K562 (cell line): ENCODE measurements around the gene AFF3. TPM values are rescaled to one million over a fixed set of nuclear protein-coding genes. Genes with fewer than 3 reads are reported as not detected.
"Not testable (repeated sequence)": the region's sequence is repeated elsewhere in the genome, so short reads cannot be mapped to it uniquely, and the experiment has no call there.

Experiments
- ATAC-seq: fragments of 200-7000 bp; cut with Tn5 transposase; 3 replicates; pipeline ENCODE4 v1.9.1; 2020; ENCODE audit warnings: moderate library complexity
- BruUV-seq: library from RNA; stranded (reverse); fragments of 400-500 nt; replicated peaks from 2 replicates; lab custom pipeline; 2021; lab: Mats Ljungman, UMichigan
- CTCF ChIA-PET: fragments of 300-600 bp; formaldehyde crosslinking; extraction: SDS; loops from one replicate; lab custom pipeline; 2021; ENCODE audit warnings: low intra/inter-chr PET ratio; lab: Yijun Ruan, JAX
- POLR2A ChIA-PET: fragments of 300-600, 350-650 bp; sonication (Branson Sonifier 250); formaldehyde crosslinking; extraction: SDS; loops from one replicate; lab custom pipeline; 2021; ENCODE audit warnings: antibody characterized with exemption, inconsistent platforms; lab: Yijun Ruan, JAX
- DNase-seq, 4 experiments: peaks; one replicate each; pipeline versions ENCODE4 v3.0.0 to v3.0.0-alpha.2; 2011 to 2018; ENCODE audit warnings: low spot score in 3 of 4, mixed read lengths in 3 of 4; ENCODE audit errors: extremely low read depth in 1 of 4
- FAIRE-seq: peaks from 2 replicates; lab custom pipeline; 2011; peaks lifted over from hg19 to GRCh38; lab: Jason Lieb, UNC
- H2AFZ ChIP-seq: 2 replicates; pipeline ENCODE4 v1.6.0; 2011; ENCODE audit warnings: low read depth, low read length, control low read depth, inconsistent platforms
- H3K27ac ChIP-seq: fragments of 200-600 bp; 3 replicates; pipeline ENCODE4 v1.8.0; 2011; ENCODE audit warnings: low read depth, mild to moderate bottlenecking, control low read depth, inconsistent platforms, low read length, moderate library complexity, mixed read lengths; ENCODE audit errors: extremely low read depth
- H3K27me3 ChIP-seq, 2 experiments: fragments of 300-600 bp in 1 of 2; 2 replicates in 1 of 2; 3 replicates in 1 of 2; pipeline versions ENCODE4 v1.6.0 to v1.8.0; 2011; ENCODE audit warnings: inconsistent platforms in 2 of 2, low read length in 2 of 2, mild to moderate bottlenecking in 1 of 2, mixed read lengths in 1 of 2, moderate library complexity in 1 of 2; ENCODE audit not compliant: control insufficient read depth in 2 of 2, insufficient read depth in 2 of 2
- H3K36me3 ChIP-seq: fragments of 300-600 bp; 3 replicates; pipeline ENCODE4 v1.8.0; 2011; ENCODE audit warnings: mild to moderate bottlenecking, low read length, inconsistent platforms; ENCODE audit not compliant: control insufficient read depth, insufficient read depth
- H3K4me1 ChIP-seq, 2 experiments: fragments of 200-600 bp in 1 of 2; replicated peaks in 1 of 2; 2 replicates in 1 of 2; 3 replicates in 1 of 2; pipeline versions ENCODE4 v1.5.1 to v1.8.0; 2011; ENCODE audit warnings: inconsistent platforms in 2 of 2, low read length in 2 of 2, mild to moderate bottlenecking in 1 of 2, mixed read lengths in 1 of 2, moderate library complexity in 1 of 2; ENCODE audit not compliant: control insufficient read depth in 2 of 2, insufficient read depth in 2 of 2
- H3K4me2 ChIP-seq: 2 replicates; pipeline ENCODE4 v1.6.1; 2011; ENCODE audit warnings: low read length, control low read depth, inconsistent platforms, mixed read lengths; ENCODE audit not compliant: insufficient read depth
- H3K4me3 ChIP-seq: fragments of 200-600 bp; sonication (generic), shearing (Covaris generic); 2 replicates; pipeline ENCODE4 v1.5.1; 2016; ENCODE audit warnings: control low read depth, inconsistent platforms
- H3K79me2 ChIP-seq: fragments of 200-600 bp; 3 replicates; pipeline ENCODE4 v1.8.0; 2011; ENCODE audit warnings: low read length, inconsistent platforms; ENCODE audit not compliant: control insufficient read depth, insufficient read depth
- H3K9ac ChIP-seq, 2 experiments: 2 replicates each; pipeline versions ENCODE4 v1.6.0 to v1.6.1; 2011; ENCODE audit warnings: low read depth in 2 of 2, low read length in 2 of 2, control low read depth in 1 of 2, inconsistent platforms in 1 of 2, mild to moderate bottlenecking in 1 of 2, mixed read lengths in 1 of 2; ENCODE audit not compliant: insufficient read depth in 1 of 2
- H3K9me1 ChIP-seq: one replicate; pipeline ENCODE4 v1.6.0; 2011; ENCODE audit warnings: inconsistent platforms, mild to moderate bottlenecking, low read length, moderate library complexity; ENCODE audit not compliant: control insufficient read depth, insufficient read depth
- H3K9me3 ChIP-seq: replicated peaks from 2 replicates; pipeline ENCODE4 v1.5.1; 2011; ENCODE audit warnings: low read depth, low read length, inconsistent platforms; ENCODE audit not compliant: control insufficient read depth, insufficient read depth
- H4K20me1 ChIP-seq: replicated peaks from 2 replicates; pipeline ENCODE4 v1.6.1; 2011; ENCODE audit warnings: low read length, inconsistent platforms, mixed read lengths; ENCODE audit not compliant: control insufficient read depth, insufficient read depth
- ATF7 ChIP-seq: fragments of 450-650 bp; IDR thresholded peaks from 2 replicates; pipeline ENCODE4 v1.7.1; 2014; ENCODE audit warnings: mild to moderate bottlenecking, moderate library complexity
- CBFA2T3 ChIP-seq: fragments of 450-650 bp; IDR thresholded peaks from 2 replicates; pipeline ENCODE4 v1.6.1; 2017
- CXXC5 ChIP-seq: fragments of 250-450 bp; sonication (Bioruptor Pico); IDR thresholded peaks from 2 replicates; pipeline ENCODE4 v1.8.0; 2022; ENCODE audit warnings: inconsistent platforms, mild to moderate bottlenecking, moderate library complexity
- FOXM1 ChIP-seq, 2 experiments: fragments of 450-650 bp in 1 of 2; sonication (generic) in 1 of 2; formaldehyde crosslinking in 1 of 2; IDR thresholded peaks; 2 replicates each; pipeline versions ENCODE4 v1.6.1 to v1.9.0; 2017 to 2022; ENCODE audit warnings: low read depth in 2 of 2, mild to moderate bottlenecking in 2 of 2, missing genetic modification reagents in 1 of 2, moderate library complexity in 1 of 2
- JUND ChIP-seq, 2 experiments: IDR thresholded peaks; 2 replicates in 1 of 2; 3 replicates in 1 of 2; pipeline ENCODE4 v1.6.1; 2011; ENCODE audit warnings: borderline replicate concordance in 2 of 2, low read depth in 2 of 2, low read length in 2 of 2, improper control_type of control experiment in 1 of 2, missing biosample characterization in 1 of 2, missing genetic modification characterization in 1 of 2, missing genetic modification reagents in 1 of 2
- MTA1 ChIP-seq: fragments of 450-650 bp; IDR thresholded peaks from 2 replicates; pipeline ENCODE4 v1.6.1; 2017; ENCODE audit warnings: borderline replicate concordance
- NFIC ChIP-seq: fragments of 450-650 bp; IDR thresholded peaks from 2 replicates; pipeline ENCODE4 v1.6.1; 2017; ENCODE audit warnings: mild to moderate bottlenecking, inconsistent platforms
- NR4A1 ChIP-seq, 2 experiments: fragments of 250-450 bp in 1 of 2; fragments of 450-650 bp in 1 of 2; sonication (Bioruptor Pico) in 1 of 2; IDR thresholded peaks; 2 replicates each; pipeline versions ENCODE4 v1.4.0 to v1.6.1; 2016 to 2020; ENCODE audit warnings: mild to moderate bottlenecking in 2 of 2, missing compliant biosample characterization in 1 of 2, missing genetic modification characterization in 1 of 2, moderate library complexity in 1 of 2
- PML ChIP-seq: IDR thresholded peaks from 2 replicates; pipeline ENCODE4 v1.6.1; 2012; ENCODE audit warnings: low read length, inconsistent platforms
- REST ChIP-seq, 2 experiments: fragments of 450-650 bp; formaldehyde crosslinking in 1 of 2; IDR thresholded peaks; 2 replicates each; pipeline versions ENCODE4 v1.4.0 to v1.6.1; 2014 to 2020; ENCODE audit warnings: mild to moderate bottlenecking in 2 of 2, borderline replicate concordance in 1 of 2, low read depth in 1 of 2
- SMARCC2 ChIP-seq: fragments of 450-650 bp; IDR thresholded peaks from 2 replicates; pipeline ENCODE4 v1.6.1; 2017; ENCODE audit warnings: antibody characterized with exemption, moderate library complexity, mild to moderate bottlenecking, low read depth
- SPI1 ChIP-seq: IDR thresholded peaks from 2 replicates; pipeline ENCODE4 v1.6.1; 2011; ENCODE audit warnings: low read depth, low read length, control low read depth, borderline replicate concordance
- ZNF766 ChIP-seq: fragments of 200-800 bp; sonication (Bioruptor generic); conservative IDR thresholded peaks from 2 replicates; pipeline ENCODE4 v1.6.1; 2016; ENCODE audit warnings: missing genetic modification characterization, missing compliant biosample characterization
- ZNF79 ChIP-seq: fragments of 250-450 bp; sonication (Bioruptor Pico); IDR thresholded peaks from 2 replicates; pipeline ENCODE4 v1.4.0; 2020; ENCODE audit warnings: low read depth, mild to moderate bottlenecking, moderate library complexity
- WGBS: fragments of 100-300 bp; shearing (Covaris generic); methylation state at CpG from one replicate; pipeline ENCODE4 v1.1.6; 2016; ENCODE audit warnings: low coverage, mixed read lengths; ENCODE audit not compliant: insufficient coverage; ENCODE audit errors: missing lambda C conversion rate; 5-methylcytosine and 5-hydroxymethylcytosine counted together
- in situ Hi-C: fragments of 300-500 bp; cut with MboI; formaldehyde crosslinking; loops from 4 replicates; pipeline ENCODE4 v1.15.0; 2018; ENCODE audit warnings: inconsistent platforms, mixed read lengths
- intact Hi-C: fragments of 100-400 bp; cut with micrococcal nuclease; formaldehyde crosslinking; loops from 2 replicates; pipeline ENCODE4 v1.14.2; 2022
- polyA plus RNA-seq, 8 experiments: library from polyadenylated mRNA; depleted of rRNA in 4 of 8; stranded (reverse) in 5 of 8; unstranded in 3 of 8; fragments of >200 nt; fragmentation: Nextera tagmentation in 2 of 8; fragmentation: Illumina TruSeq in 1 of 8; extraction: Ambion mirVana in 2 of 8; extraction: Trizol in 1 of 8; gene quantifications; 2 replicates each; pipeline versions ENCODE4 v1.2.1 to v1.2.3, GENCODE V29; 2011 to 2014; ENCODE audit warnings: inconsistent platforms in 1 of 8, missing spikeins in 1 of 8
- total RNA-seq, 7 experiments: library from RNA; depleted of rRNA in 6 of 7; stranded (reverse); fragments of >200 nt in 6 of 7; fragmentation: Illumina TruSeq in 2 of 7; extraction: Trizol in 2 of 7; gene quantifications; 2 replicates each; pipeline versions ENCODE4 v1.2.1 to v1.2.3, GENCODE V29; 2011 to 2021; ENCODE audit warnings: low replicate concordance in 1 of 7

The AFF3 gene
- total and polyA plus RNA-seq, 9 of the 15 experiments (the other 6 are each of a cell fraction or from before 2014, with no cell fraction given), result 0.02 to 0.11 TPM; not detected in 7

DNA sequence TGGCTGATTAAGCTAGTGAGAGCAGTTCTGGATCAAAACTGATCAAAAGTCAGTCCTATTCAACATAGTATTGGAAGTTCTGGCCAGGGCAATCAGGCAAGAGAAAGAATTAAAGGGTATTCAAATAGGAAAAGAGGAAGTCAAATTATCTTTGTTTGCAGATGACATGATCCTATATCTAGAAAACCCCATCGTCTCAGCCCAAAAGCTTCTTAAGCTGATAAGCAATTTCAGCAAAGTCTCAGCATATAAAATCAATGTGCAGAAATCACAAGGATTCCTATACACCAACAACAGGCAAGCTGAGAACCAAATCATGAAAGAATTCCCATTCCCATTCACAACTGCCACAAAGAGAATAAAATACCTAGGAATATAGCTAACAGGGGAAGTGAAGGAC, 368.7 kb downstream of the AFF3 start:
- H3K4me2 ChIP-seq; H3K79me2 ChIP-seq; H3K27ac ChIP-seq; CTCF ChIA-PET; H3K9ac ChIP-seq; ATAC-seq; BruUV-seq; H3K4me3 ChIP-seq; H4K20me1 ChIP-seq; H3K9me1 ChIP-seq; DNase-seq; H3K27me3 ChIP-seq; in situ Hi-C loops; intact Hi-C loops; H2AFZ ChIP-seq; H3K36me3 ChIP-seq; FAIRE-seq; TF ChIP-seq REST (CRISPR knock-in tag; IDR thresholded peaks at IDR 0.05; ENCODE audit: low read depth); NR4A1 (CRISPR knock-in tag; IDR thresholded peaks at IDR 0.05); JUND (tag; IDR thresholded peaks at IDR 0.05; ENCODE audit: borderline replicate concordance, low read depth, low read length); FOXM1 (CRISPR knock-in tag; IDR thresholded peaks at IDR 0.05; ENCODE audit: low read depth): not testable (repeated sequence)
- Histone ChIP-seq H3K9me3 (peaks cover 13% of the 10 kb centered on the region; the same call in 1 of the 2 replicates), H3K4me1 (peaks cover 9 to 29% of the 10 kb centered on the region in 2 experiments)
- POLR2A ChIA-PET, result interaction anchor here (0.6 kb wide), 1 partner anchor 391 kb away, joined by 3 read pairs; no protein-coding TSS in a partner anchor
- 0% methylated on average over 1 of the region's 1 CpG for WGBS
- TF ChIP-seq REST (IDR thresholded peaks at IDR 0.05; ENCODE audit: borderline replicate concordance) (peak; percentile 30; the same call in 1 of the 2 replicates), SPI1 (peak; percentile 81), CXXC5 (CRISPR knock-in tag) (peak; percentile 62), SMARCC2 (peak; percentile 83), MTA1 (peak; percentile 70), CBFA2T3 (peak; percentile 93), NR4A1 (tag; IDR thresholded peaks at IDR 0.05) (0 out of 2 replicates have a peak, but pooled peaks have one; percentile 46), ATF7 (peak; percentile 55), ZNF79 (CRISPR knock-in tag) (0 out of 2 replicates have a peak, but pooled peaks have one; percentile 15), NFIC (peak; percentile 72), JUND (IDR thresholded peaks at IDR 0.05; ENCODE audit: borderline replicate concordance, low read depth, low read length) (peak; percentile 11; the same call in 1 of the 2 replicates), PML (peak; percentile 64), ZNF766 (peak; percentile 83), FOXM1 (IDR thresholded peaks at IDR 0.05; ENCODE audit: low read depth) (peak; percentile 88)
